SK-N-SH (cell line): ENCODE data around the gene ATP2B2. TPM values are rescaled to one million over a fixed set of nuclear protein-coding genes. Genes with fewer than 3 reads are reported as not detected.
A peak's percentile ranks its signal among the peaks of the same experiment; 100 is the strongest.

Experiments used
- CTCF ChIA-PET: fragments of 300-600, 350-600 bp; formaldehyde crosslinking; extraction: SDS; loops from one replicate; lab custom pipeline; 2021; lab: Yijun Ruan, JAX
- POLR2A ChIA-PET: fragments of 350-600 bp; sonication (Branson Sonifier 250); formaldehyde crosslinking; extraction: SDS; loops from one replicate; lab custom pipeline; 2020; ENCODE audit warnings: antibody characterized with exemption, inconsistent platforms; lab: Yijun Ruan, JAX
- DNase-seq: peaks from one replicate; pipeline ENCODE4 v3.0.0; 2012
- H2AFZ ChIP-seq: fragments of 200-600 bp; sonication (generic); 2 replicates; pipeline ENCODE4 v1.8.1; 2016; ENCODE audit warnings: antibody characterized with exemption, mild to moderate bottlenecking, low read depth
- H3F3A ChIP-seq: fragments of 200-600 bp; sonication (generic); replicated peaks from 2 replicates; pipeline ENCODE3; 2016; ENCODE audit warnings: antibody characterized with exemption, mild to moderate bottlenecking; ENCODE audit not compliant: insufficient read depth
- H3K27ac ChIP-seq, 2 experiments: fragments of 200-500 bp in 1 of 2; fragments of 200-600 bp in 1 of 2; sonication (Bioruptor generic) in 1 of 2; sonication (generic), shearing (Covaris generic) in 1 of 2; 2 replicates each; pipeline versions ENCODE4 v1.5.1 to v1.6.1; 2014 to 2016; ENCODE audit warnings: low read depth in 2 of 2, inconsistent platforms in 1 of 2, low read length in 1 of 2, mild to moderate bottlenecking in 1 of 2, mixed read lengths in 1 of 2
- H3K27me3 ChIP-seq: fragments of 200-600 bp; sonication (generic), shearing (Covaris generic); 2 replicates; pipeline ENCODE4 v1.6.1; 2016; ENCODE audit warnings: mixed run types; ENCODE audit not compliant: insufficient read depth
- H3K36me3 ChIP-seq, 2 experiments: fragments of 200-500 bp in 1 of 2; fragments of 200-600 bp in 1 of 2; sonication (Bioruptor generic) in 1 of 2; sonication (generic) in 1 of 2; replicated peaks in 1 of 2; 2 replicates each; pipeline versions ENCODE3 to v1.5.1; 2014 to 2016; ENCODE audit warnings: low read length in 1 of 2, mild to moderate bottlenecking in 1 of 2; ENCODE audit not compliant: insufficient read depth in 2 of 2, control insufficient read depth in 1 of 2
- H3K4me1 ChIP-seq, 2 experiments: fragments of 200-500 bp in 1 of 2; fragments of 200-600 bp in 1 of 2; sonication (Bioruptor generic) in 1 of 2; sonication (generic), shearing (Covaris generic) in 1 of 2; 2 replicates each; pipeline versions ENCODE4 v1.5.1 to v1.6.1; 2014 to 2016; ENCODE audit warnings: low read depth in 1 of 2, low read length in 1 of 2, mixed run types in 1 of 2; ENCODE audit not compliant: insufficient read depth in 2 of 2, control insufficient read depth in 1 of 2
- H3K4me2 ChIP-seq: fragments of 200-600 bp; sonication (generic), shearing (Covaris generic); 2 replicates; pipeline ENCODE4 v1.6.1; 2017; ENCODE audit warnings: mixed run types
- H3K4me3 ChIP-seq, 2 experiments: fragments of 200-500 bp in 1 of 2; fragments of 200-600 bp in 1 of 2; sonication (Bioruptor generic) in 1 of 2; sonication (generic), shearing (Covaris generic) in 1 of 2; 2 replicates each; pipeline versions ENCODE4 v1.5.1 to v1.8.1; 2014 to 2016; ENCODE audit warnings: low read depth in 2 of 2, inconsistent platforms in 1 of 2, low read length in 1 of 2, mild to moderate bottlenecking in 1 of 2, mixed read lengths in 1 of 2, moderate library complexity in 1 of 2
- H3K79me2 ChIP-seq: fragments of 200-600 bp; sonication (generic); 2 replicates; pipeline ENCODE4 v1.8.1; 2017; ENCODE audit warnings: mild to moderate bottlenecking; ENCODE audit not compliant: insufficient read depth
- H3K9ac ChIP-seq: fragments of 200-600 bp; sonication (generic); 2 replicates; pipeline ENCODE4 v1.6.1; 2017; ENCODE audit warnings: mixed run types
- H3K9me2 ChIP-seq: fragments of 200-600 bp; sonication (generic); 2 replicates; pipeline ENCODE4 v1.6.1; 2017; ENCODE audit warnings: mixed run types
- H3K9me3 ChIP-seq: fragments of 200-600 bp; sonication (generic); 2 replicates; pipeline ENCODE4 v1.6.1; 2017; ENCODE audit warnings: mixed run types, mild to moderate bottlenecking, moderate library complexity
- H4K20me1 ChIP-seq: fragments of 200-600 bp; sonication (generic); 2 replicates; pipeline ENCODE4 v1.6.1; 2017; ENCODE audit warnings: mild to moderate bottlenecking, mixed run types; ENCODE audit not compliant: insufficient read depth
- CHD2 ChIP-seq: fragments of 150-350 bp; IDR thresholded peaks from 2 replicates; pipeline ENCODE4 v1.6.1; 2018; ENCODE audit warnings: low read length; ENCODE audit not compliant: partially characterized antibody
- ELF1 ChIP-seq: IDR thresholded peaks from 2 replicates; pipeline ENCODE4 v1.4.0; 2012
- EZH2phosphoT487 ChIP-seq: fragments of 200-600 bp; sonication (generic); IDR thresholded peaks from 2 replicates; pipeline ENCODE4 v1.6.1; 2017; ENCODE audit warnings: low read depth, mixed run types, mild to moderate bottlenecking, antibody characterized with exemption, moderate library complexity, borderline replicate concordance
- FOSL2 ChIP-seq: IDR thresholded peaks from 2 replicates; pipeline ENCODE4 v1.4.0; 2012; ENCODE audit warnings: low read depth, mild to moderate bottlenecking, moderate library complexity, borderline replicate concordance
- FOXM1 ChIP-seq: IDR thresholded peaks from 2 replicates; pipeline ENCODE4 v1.4.0; 2012; ENCODE audit warnings: low read depth, mild to moderate bottlenecking
- GATA2 ChIP-seq: sonication (generic); formaldehyde crosslinking; IDR thresholded peaks from 2 replicates; pipeline ENCODE4 v1.5.0; 2020; ENCODE audit warnings: mild to moderate bottlenecking, missing genetic modification reagents
- MEF2A ChIP-seq: IDR thresholded peaks from 2 replicates; pipeline ENCODE4 v1.4.0; 2012; ENCODE audit warnings: low read depth, borderline replicate concordance
- MXI1 ChIP-seq: IDR thresholded peaks from 2 replicates; pipeline ENCODE4 v1.6.1; 2012; ENCODE audit warnings: mild to moderate bottlenecking, low read depth, low read length, improper control_type of control experiment
- NFIC ChIP-seq: IDR thresholded peaks from 2 replicates; pipeline ENCODE4 v1.4.0; 2012; ENCODE audit warnings: borderline replicate concordance
- NRF1 ChIP-seq: IDR thresholded peaks from 2 replicates; pipeline ENCODE4 v1.6.1; 2012; ENCODE audit warnings: low read depth, mild to moderate bottlenecking, low read length
- PBX3 ChIP-seq: IDR thresholded peaks from 2 replicates; pipeline ENCODE4; 2012
- RCOR1 ChIP-seq: fragments of 150-350 bp; IDR thresholded peaks from 2 replicates; pipeline ENCODE4 v1.6.1; 2017; ENCODE audit warnings: antibody characterized with exemption, low read length
- REST ChIP-seq: IDR thresholded peaks from 2 replicates; pipeline ENCODE4 v1.6.1; 2012; ENCODE audit warnings: mild to moderate bottlenecking, low read depth, low read length, moderate library complexity
- RFX5 ChIP-seq: IDR thresholded peaks from 2 replicates; pipeline ENCODE4 v1.6.1; 2012; ENCODE audit warnings: mild to moderate bottlenecking, improper control_type of control experiment, low read length
- RXRA ChIP-seq: IDR thresholded peaks from 2 replicates; pipeline ENCODE4 v1.4.0; 2012; ENCODE audit warnings: low read depth, mild to moderate bottlenecking, borderline replicate concordance
- SIN3A ChIP-seq: IDR thresholded peaks from 2 replicates; pipeline ENCODE4 v1.6.1; 2012; ENCODE audit warnings: low read depth, mild to moderate bottlenecking, low read length, moderate library complexity, borderline replicate concordance
- SMC3 ChIP-seq: IDR thresholded peaks from 2 replicates; pipeline ENCODE4 v1.6.1; 2012; ENCODE audit warnings: low read depth, low read length, improper control_type of control experiment
- TAF1 ChIP-seq: IDR thresholded peaks from 2 replicates; pipeline ENCODE4 v1.6.1; 2012; ENCODE audit warnings: low read depth, mild to moderate bottlenecking, low read length, moderate library complexity, borderline replicate concordance
- USF1 ChIP-seq: IDR thresholded peaks from 2 replicates; pipeline ENCODE4 v1.4.0; 2012; ENCODE audit warnings: low read depth, borderline replicate concordance
- YY1 ChIP-seq: IDR thresholded peaks from 2 replicates; pipeline ENCODE4 v1.4.0; 2012; ENCODE audit warnings: low read depth, mild to moderate bottlenecking
- WGBS: methylation state at CpG from one replicate; pipeline ENCODE4 v1.1.6; 2017; ENCODE audit warnings: low lambda C conversion rate; 5-methylcytosine and 5-hydroxymethylcytosine counted together
- polyA plus RNA-seq, 3 experiments: library from polyadenylated mRNA; depleted of rRNA; stranded (reverse); fragments of >200 nt; gene quantifications; 2 replicates each; pipeline ENCODE4 v1.2.3, GENCODE V29; 2012
- TF ChIP-seq, protein P1 (sequence below): IDR thresholded peaks from 2 replicates; pipeline ENCODE4 v1.4.0; 2012; ENCODE audit warnings: low read depth

ATP2B2 gene
- polyA plus RNA-seq, 1 of the 3 experiments (the other 2 are of a cell fraction): 0.15 TPM

DNA sequence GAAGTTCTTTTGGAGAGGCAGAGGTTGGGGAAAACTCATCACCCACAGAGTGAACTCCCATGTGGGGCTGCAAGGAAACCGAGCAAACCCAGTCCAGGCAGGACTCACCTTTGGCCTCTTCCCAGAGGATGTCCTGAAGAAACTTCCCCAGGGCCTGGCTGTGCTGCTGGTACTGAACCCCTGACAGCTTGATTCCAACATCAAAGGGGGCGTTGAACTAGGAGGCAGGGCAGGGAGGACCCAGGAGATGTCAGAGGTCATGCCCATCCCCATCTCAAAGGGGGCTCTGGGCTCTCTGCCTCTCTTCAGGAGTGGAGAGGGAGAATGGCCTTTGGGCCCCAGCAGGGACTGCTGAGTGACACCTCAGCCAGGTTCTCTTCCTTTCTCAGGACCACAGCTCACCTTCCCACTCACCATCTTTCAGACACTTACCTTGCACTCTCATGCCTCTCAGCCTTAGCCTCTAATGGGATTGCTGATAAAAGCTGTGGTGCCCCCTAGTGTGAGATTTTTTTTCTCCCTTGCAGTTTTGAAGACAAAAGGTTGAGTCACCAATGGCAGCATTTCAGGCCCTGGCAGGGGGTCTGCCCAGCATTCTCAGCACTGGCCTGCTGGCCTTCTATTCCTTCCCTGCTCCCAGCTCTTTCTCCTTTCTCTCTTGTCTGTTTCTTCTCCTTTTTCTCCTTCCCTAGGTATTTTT, 218.6 kb downstream of the ATP2B2 start (continued):
- TF ChIP-seq USF1 (no peak), PBX3 (no peak), CHD2 (no peak), FOSL2 (peak; percentile 60; the same call in 1 of the 2 replicates), SIN3A (no peak), TAF1 (no peak), MXI1 (no peak)
- TF ChIP-seq, protein P1, sequence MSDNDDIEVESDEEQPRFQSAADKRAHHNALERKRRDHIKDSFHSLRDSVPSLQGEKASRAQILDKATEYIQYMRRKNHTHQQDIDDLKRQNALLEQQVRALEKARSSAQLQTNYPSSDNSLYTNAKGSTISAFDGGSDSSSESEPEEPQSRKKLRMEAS: no peak

- no peak overlapping the region for H3K4me3 ChIP-seq
- H3K4me1 ChIP-seq: peaks cover 6 to 17% of the 10 kb centered on the region in 2 experiments; a peak in 2 of 4 replicates
- POLR2A ChIA-PET: no interaction called here
- H3K9me3 ChIP-seq: no peaks in the 10 kb centered on the region
- H3K9me2 ChIP-seq: no peaks in the 10 kb centered on the region
- no peaks in the 10 kb centered on the region for H3K79me2 ChIP-seq
- no peaks in the 10 kb centered on the region for H3K27me3 ChIP-seq
- DNase-seq: no peak
- no peak overlapping the region for H3K4me2 ChIP-seq
- H2AFZ ChIP-seq: no peak overlapping the region
- peaks cover 4% of the 10 kb centered on the region for H3F3A ChIP-seq
- no peaks in the 10 kb centered on the region for H4K20me1 ChIP-seq
- no peak overlapping the region for H3K27ac ChIP-seq
- no peak overlapping the region for H3K9ac ChIP-seq
- WGBS: 98% methylated on average over 5 of the region's 5 CpGs
- CTCF ChIA-PET: interaction anchor here (0.6 to 2.5 kb wide), 12 partner anchors 10 to 355 kb away, joined by 3 to 8 read pairs (median 4); no protein-coding TSS in a partner anchor
- TF ChIP-seq ELF1: no peak
- TF ChIP-seq YY1: no peak
- TF ChIP-seq, protein P1: no peak
- no peak for TF ChIP-seq SMC3
- TF ChIP-seq RFX5: no peak
- no peak for TF ChIP-seq EZH2phosphoT487
- no peak for TF ChIP-seq MEF2A
- no peak for TF ChIP-seq REST
- TF ChIP-seq GATA2: no peak
- TF ChIP-seq TAF1: no peak
- TF ChIP-seq NRF1: no peak
- TF ChIP-seq RCOR1: no peak
- TF ChIP-seq USF1: no peak
- no peak for TF ChIP-seq NFIC
- TF ChIP-seq RXRA: no peak
- no peak for TF ChIP-seq PBX3
- TF ChIP-seq FOXM1: no peak
- no peak for TF ChIP-seq FOSL2
- H3K36me3 ChIP-seq: peaks cover 25 to 26% of the 10 kb centered on the region in 2 experiments
Observed at GRCh38 chr3:10286133-10286524, 219.3 kb downstream of the ATP2B2 start.
